ENCODE data around the gene REEP5.
"Not testable (repeated sequence)": the region's sequence is repeated elsewhere in the genome, so short reads cannot be mapped to it uniquely, and the experiment has no call there.

REEP5 gene

GRCh38 chr5:112885001-112885400 is 37.0 kb downstream of the REEP5 start:
- no peak for DNase-seq (ENCODE audit: low spot score)

- no peak for DNase-seq (ENCODE audit: low spot score)
Observed at GRCh38 chr5:112883192-112883591, 38.8 kb downstream of the REEP5 start.

DNA sequence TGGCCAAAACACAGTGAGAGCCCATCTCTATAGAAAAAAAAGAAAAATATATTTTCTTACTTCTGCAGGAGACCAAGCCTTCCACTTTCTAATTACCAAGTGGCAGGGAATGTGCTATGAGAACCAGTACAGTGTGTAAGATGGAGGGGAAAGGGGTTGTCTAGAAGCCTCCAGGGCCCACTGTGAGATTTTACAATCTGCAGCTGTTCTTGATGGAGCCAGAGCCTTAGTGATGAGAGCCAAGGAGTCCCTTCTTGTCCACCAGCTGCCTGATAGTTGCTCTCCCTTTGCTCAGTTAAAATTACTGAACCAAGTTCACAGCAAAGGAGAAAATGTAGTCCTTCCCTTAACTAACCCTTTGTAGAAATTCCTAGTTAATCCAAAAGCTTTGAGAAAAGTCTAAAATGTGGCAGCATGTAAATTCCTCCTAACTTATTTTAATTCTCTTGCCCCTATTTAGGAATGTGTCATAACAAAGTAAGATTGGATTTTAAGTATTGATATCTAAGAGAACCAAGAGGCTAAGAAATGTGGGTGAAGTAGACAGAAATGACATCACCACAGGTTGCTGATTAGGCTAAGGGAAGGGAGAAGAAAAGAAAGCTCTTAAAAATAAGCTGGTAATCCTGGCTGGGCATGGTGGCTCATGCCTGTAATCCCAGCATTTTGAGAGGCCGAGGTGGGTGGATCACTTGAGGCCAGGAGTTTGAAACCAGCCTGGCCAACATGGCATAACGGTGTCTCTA is 41.6 kb downstream of the REEP5 start:
- DNase-seq (ENCODE audit: low spot score), result no peak

DNA sequence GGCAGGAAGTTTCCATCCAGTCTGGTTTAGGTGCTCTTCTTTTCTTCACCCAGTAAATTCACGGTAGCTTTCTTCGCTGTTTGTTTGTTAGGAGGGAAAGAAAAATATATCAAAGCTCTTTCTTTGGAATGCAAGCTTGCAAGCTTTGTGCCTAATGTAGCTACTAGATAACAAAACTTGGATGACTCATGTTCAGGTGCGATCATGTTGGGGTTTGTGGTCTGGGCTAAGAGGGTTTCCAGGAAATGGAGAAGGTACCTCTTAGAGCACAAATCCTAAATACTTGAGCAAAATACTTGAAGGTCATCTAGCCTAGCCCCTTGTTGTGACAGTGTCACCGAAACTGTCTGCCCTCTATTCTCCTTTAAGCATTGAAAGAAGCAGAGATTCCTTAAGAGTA is 43.3 kb downstream of the REEP5 start:
- peak; percentile 63 for DNase-seq (ENCODE audit: low spot score)

DNA sequence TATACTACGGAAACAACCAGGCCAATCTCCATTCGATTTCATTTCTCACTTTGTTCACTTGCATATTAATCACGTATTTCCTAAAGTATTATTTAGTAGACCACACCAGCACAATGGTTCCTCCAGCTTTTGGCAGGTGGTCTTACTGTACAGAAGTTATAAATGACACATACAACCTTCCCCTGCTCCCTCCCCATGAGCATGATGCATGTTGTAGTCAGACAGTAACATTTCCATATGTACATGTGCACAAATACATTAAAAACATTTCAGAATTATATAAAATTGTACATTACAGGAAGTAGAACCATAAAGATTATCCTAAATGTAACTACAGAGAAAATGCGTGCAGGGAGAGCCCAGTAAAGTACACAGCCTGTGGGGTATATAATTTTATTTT is 43.9 kb downstream of the REEP5 start:
- no peak for DNase-seq (ENCODE audit: low spot score)

GRCh38 chr5:112876362-112876761 is 45.7 kb downstream of the REEP5 start:
- no peak for DNase-seq (ENCODE audit: low spot score)

- no peak for DNase-seq (ENCODE audit: low spot score)
Observed at GRCh38 chr5:112870966-112871365, 51.1 kb downstream of the REEP5 start.

DNA sequence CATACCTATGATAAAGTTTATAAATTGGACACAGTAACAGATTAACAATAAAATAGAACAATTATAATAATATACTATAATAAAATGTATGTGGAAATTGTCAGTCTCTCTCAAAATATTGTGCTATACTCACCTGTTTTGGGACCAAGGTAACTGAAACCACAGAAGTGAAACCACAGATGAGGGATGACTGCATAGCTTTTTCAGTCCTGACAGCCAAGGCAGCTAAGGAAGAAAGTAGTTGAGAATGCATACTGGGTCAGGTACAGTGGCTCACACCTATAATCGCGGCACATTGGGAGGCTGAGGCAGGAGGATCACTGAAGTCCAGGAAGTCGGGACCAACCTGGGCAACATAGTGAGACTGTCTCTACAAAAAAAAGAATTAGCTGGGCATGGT is 52.1 kb downstream of the REEP5 start:
- DNase-seq (ENCODE audit: low spot score), result peak; percentile 9

DNA sequence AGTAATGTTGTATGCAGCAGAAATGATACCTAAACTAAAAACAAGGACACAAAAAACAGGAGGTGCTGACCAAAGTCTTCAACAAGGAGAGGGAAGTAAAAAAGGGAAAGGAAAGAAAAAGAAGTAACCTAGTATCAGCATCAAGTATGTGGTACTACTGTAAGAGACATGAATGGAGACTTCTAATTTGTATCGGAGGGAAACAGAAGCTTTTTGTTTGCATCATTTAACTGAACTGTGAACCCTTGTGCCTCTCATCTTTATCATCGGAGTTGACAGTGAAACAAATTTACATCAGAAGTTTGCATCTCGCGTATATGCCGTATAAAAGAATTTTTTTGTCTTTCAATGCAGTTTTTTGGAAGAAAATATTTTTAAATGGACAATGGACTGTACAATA is 54.6 kb downstream of the REEP5 start:
- DNase-seq (ENCODE audit: low spot score), result no peak

GRCh38 chr5:112866739-112867138 is 55.3 kb downstream of the REEP5 start:
- DNase-seq (ENCODE audit: low spot score), result no peak

GRCh38 chr5:112865128-112865527 is 56.9 kb downstream of the REEP5 start:
- no peak for DNase-seq (ENCODE audit: low spot score)

DNA sequence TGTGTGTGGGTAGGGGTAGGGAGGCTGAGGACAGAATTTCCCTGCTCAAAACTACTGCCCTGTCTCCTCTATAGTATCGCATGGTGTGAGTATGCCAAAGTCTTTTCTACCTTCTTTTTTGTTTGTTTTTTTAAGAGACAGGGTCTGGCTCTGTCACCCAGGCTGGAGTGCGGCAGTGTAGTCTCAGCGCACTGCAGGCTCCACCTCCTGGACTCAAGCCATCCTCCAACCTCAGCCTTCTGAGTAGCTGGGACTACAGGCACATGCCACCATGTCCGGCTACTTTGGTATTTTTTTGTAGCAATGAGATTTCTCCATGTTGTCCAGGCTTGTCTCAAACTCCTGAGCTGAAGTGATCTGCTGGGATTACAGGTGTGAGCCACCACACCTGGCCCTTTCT is 58.5 kb downstream of the REEP5 start:
- peak; percentile 14 for DNase-seq (ENCODE audit: low spot score)

DNA sequence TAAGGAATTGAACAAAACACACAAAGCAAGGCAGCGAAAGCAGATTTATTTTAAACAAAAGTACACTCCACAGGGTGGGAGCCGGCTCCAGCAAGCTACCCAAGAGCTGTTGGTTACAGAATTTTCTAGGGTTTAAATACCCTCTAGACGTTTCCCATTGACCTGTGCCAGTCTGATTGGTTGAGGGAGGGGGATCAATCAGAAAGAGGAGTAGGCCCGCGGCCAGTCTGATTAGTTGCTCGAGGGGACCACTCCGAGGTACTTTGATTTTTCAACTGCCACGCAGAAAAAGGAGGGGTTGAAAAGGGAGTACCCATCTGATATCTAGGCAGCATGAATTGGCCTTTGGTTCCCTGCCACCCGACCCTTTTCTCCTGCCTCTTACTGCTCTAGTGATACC is 59.9 kb downstream of the REEP5 start:
- no peak for DNase-seq (ENCODE audit: low spot score)

DNA sequence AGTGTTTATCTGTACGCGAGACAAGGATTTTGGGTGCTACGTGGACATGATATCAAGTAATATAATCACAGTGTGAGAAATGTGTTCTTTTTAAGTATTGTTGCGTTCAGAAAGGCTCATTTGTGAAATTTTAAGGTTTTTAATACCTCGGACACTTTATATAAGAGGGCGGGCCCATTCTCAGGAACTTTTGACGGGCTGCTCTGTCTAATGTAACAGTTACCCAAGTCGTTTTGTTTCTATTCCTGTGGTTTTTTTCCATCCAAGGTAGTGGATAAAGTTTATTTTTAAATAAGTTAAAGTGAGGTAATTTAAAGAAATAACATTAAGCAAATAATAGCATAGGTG is 60.4 kb downstream of the REEP5 start:
- DNase-seq (ENCODE audit: low spot score), result no peak

DNA sequence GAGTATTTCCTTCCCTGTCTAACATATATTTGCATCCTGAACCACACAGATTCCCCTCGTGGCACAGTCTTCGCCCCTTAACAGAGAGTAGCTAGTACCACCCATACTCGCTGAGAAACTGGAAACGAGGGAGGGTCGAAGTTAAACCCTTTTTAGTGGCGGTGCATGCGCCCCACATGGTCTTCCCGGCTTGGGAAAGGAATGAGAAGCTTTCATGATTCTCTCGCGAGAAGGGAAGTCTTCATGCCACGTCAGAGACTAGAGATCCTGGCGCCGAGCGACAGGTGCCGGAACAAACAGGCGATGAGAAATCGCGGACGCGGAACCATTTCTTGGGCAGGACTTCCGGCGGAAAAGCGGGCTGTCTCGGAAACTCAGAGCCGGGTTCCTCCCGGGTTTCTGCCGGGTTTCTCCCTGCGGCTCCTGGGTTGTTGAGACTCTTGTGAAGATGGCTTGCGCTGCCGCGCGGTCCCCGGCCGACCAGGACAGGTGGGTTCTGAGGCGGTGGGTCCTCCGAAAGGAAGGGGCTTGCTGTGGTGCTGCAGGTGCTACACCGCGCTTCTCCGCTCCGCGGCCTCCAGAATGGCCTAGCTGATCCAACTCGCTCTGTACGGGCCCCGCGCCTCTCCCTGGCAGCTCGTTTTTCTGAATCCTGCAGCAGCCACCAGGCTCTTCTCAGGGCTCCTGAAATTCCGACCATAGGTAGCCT is 60.9 kb downstream of the REEP5 start, which contains the start of gene SRP19:
TSS of gene SRP19 (plus strand) at position 359 of the 709 bp plus-strand sequence. CDS start at position 449, 90 bp downstream.
- DNase-seq (ENCODE audit: low spot score), result peak; percentile 97

- not testable (repeated sequence) for DNase-seq (ENCODE audit: low spot score)
Observed at GRCh38 chr5:112860571-112860928, 61.5 kb downstream of the REEP5 start.

- DNase-seq (ENCODE audit: low spot score), result no peak
Observed at GRCh38 chr5:112857866-112858265, 64.2 kb downstream of the REEP5 start.

DNA sequence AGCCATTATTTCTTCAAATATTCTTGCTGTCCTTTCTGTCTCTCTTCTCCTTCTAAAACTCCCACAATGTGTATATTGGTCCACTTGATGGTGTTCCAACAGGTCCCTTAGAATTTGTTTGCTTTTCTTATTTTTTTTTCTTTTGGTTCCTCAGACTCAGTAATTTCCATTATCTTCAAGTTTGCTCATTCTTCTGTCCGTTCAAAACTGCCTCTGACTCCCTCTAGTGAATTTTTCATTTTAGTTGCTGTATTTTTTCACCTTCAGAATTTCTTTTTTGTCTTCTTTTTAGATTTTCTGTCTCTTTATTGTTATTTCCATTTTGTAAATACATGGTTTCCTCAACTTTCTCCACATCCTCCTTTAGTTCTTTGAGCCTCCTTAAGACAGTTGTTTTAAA is 67.4 kb downstream of the REEP5 start:
- no peak for DNase-seq (ENCODE audit: low spot score)

GRCh38 chr5:112849912-112850311 is 72.1 kb downstream of the REEP5 start:
- DNase-seq (ENCODE audit: low spot score), result no peak

DNA sequence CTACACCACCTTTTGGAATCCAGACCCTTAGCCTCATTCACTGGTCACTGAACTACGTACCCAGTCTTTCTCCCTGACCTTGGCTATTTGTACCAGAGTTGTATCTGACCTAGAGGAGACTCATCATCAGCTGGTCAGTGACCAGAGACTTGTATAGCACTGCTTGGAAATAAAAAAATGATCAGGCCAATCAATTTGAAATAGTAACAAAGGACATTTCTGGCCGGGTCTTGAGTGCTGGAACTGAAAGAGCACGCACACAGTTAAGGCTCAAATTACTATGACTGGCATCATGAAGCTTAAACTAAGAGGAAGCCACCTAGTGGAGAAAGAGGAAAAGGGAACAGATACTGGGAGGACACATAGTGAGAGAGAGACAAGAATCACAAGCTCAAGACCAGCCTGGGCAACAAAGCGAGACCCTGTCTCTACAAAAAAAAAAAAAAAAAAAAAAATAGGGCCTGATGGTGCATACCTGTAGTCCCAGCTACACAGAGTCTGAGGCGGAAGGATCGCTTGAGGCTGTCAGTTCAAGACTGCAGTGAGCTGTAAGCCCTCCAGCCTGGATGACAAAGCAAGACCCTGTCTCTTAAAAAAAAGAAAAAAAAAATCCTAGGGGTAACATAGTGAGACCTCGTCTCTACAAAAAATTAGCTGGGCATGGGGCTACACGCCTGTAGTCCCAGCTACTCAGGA is 73.8 kb downstream of the REEP5 start:
- peak; percentile 70 for DNase-seq (ENCODE audit: low spot score)

- DNase-seq (ENCODE audit: low spot score), result no peak
Observed at GRCh38 chr5:112847306-112847705, 74.7 kb downstream of the REEP5 start.

DNA sequence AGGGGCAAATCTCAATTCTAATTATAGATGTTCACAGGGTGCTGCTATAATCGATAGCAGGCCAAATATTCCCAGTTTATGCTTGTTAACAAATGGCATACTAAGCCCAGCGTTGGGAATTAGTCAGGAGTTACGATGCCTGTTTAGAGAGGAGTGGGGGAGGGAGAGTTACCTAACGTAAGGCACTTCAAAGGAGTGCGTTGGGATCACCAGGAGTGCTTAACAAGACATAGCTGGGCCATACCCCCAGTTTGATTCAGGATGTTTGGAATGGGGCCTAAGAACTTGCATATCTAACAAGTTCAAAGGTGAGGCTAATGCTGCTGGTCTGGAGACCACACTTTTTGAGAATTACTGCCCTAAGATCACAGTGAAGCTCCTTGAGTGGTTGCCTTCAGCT is 75.5 kb downstream of the REEP5 start:
- DNase-seq (ENCODE audit: low spot score), result no peak

DNA sequence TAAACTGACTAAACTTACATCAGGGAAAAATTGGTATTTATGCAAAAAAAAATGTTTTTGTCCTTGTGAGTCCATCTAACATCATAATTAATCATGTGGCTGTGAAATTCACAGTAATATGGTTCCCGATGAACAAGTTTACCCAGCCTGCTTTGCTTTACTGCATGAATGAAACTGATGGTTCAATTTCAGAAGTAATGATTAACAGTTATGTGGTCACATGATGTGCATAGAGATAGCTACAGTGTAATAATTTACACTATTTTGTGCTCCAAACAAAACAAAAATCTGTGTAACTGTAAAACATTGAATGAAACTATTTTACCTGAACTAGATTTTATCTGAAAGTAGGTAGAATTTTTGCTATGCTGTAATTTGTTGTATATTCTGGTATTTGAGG is 77.5 kb downstream of the REEP5 start:
- peak; percentile 19 for DNase-seq (ENCODE audit: low spot score)

All from kidney tubule cell (primary cell).